ENCODE results near the gene FAM131C.
"Not testable (repeated sequence)": the region's sequence is repeated elsewhere in the genome, so short reads cannot be mapped to it uniquely, and the experiment has no call there.

FAM131C gene, protein sequence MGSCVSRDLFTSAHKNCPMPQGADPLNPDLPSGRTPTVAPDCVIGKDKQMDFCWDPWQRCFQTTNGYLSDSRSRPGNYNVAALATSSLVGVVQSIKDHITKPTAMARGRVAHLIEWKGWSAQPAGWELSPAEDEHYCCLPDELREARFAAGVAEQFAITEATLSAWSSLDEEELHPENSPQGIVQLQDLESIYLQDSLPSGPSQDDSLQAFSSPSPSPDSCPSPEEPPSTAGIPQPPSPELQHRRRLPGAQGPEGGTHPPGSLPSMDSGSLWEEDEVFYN

DNA sequence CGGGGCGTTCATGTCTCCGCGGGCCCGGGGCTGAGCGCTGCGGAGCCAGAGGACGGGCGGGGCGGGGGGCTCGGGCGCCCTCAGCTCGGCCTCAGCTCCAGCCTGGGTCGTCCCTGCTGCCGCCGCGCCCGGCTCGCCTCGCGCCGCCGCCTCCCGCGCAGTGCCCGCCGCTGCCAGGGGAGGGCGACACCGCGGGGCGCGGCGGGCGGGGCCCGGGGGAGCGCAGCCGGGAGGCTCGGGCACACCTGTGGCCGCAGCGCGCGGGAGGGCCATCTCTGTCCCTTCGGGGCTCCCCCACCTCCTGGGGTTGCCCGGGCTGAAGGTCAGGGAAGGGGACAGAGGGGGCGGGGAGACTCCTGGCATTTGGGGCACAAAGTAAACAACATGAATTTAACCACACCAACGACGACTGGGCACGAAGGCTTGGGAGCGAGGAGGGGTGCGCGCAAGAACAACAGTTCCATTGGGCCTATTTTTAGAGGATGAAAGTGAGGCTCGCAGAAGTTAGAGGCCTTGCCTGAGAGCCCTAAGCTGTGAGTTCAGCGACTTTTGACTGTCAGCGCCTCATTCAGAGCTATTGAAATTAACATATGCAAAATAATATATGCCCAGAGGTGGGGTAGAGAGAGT, at the start of gene FAM131C:
TSS of gene FAM131C (minus strand) at position 162 of the 630 bp plus-strand sequence. CDS start 209 bp downstream, outside the sequence.
- no peak for DNase-seq

DNA sequence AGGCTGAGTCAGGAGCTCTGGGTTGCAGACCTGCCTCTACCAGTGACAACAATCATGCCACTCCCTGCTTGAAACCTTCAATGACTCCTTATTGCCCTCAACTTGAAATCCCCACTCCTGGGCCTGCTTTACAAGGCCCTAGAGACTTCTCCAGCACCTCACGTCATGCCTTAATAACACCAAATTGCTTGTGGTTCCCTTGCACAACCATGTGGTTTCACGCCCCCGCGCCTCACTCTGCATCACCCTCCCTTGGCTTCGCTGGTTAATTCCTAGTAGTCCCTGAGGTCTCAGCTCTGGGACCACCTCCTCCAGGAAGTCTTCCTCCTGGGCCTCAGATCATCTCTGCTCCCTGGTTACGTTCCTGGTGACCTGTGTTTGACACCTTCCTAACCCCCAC, 49.5 kb upstream of the FAM131C start:
- DNase-seq = no peak

DNA sequence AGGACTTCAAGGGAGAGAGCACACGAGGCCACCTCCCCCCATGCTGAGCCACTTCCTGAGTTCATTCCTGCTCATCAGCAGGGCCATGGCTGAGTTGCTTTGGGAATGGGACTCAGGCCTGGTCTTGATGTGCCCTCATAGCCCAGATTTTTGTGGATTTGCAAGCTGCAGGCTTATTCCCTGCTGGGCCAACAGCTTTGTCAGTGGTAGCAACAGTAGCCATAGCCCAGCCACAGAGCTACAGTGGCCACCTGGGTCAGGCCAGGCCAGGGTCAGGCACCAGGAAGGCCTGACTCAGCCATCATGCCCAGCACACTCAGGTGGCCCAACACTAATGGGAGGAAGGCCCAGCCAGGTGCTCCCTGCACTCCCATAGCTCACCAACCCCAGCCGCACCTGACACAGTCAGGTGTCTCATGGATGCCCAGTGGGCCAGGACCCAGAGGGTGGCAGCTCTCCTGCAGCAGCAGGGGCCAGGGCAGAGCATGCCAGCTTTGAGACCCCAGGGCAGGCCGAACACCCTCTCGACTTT, 49.0 kb upstream of the FAM131C start:
- DNase-seq = no peak

DNA sequence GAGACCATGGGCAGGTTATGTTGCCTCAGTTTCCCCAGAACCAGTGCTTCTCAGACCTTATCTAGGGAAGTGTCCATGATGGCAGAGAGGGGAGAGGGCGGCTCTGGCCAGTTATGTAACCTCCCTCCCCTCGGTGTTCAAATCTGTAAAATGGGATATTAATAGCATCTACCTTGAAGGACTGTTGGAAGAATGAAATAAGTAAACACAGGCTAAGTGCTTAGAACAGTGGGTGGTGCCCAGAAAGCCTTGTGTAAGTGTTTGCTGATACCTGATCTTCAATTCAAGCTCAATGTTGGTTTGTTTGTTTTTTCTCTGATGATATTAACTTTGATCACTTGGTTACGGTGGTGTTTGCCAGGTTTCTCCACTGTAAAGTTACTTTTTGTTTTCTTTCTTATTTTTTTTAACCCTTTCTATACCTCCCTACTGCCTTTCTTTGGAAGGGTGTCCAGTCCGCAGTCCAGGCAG, 47.5 kb upstream of the FAM131C start:
- no peak for DNase-seq

DNA sequence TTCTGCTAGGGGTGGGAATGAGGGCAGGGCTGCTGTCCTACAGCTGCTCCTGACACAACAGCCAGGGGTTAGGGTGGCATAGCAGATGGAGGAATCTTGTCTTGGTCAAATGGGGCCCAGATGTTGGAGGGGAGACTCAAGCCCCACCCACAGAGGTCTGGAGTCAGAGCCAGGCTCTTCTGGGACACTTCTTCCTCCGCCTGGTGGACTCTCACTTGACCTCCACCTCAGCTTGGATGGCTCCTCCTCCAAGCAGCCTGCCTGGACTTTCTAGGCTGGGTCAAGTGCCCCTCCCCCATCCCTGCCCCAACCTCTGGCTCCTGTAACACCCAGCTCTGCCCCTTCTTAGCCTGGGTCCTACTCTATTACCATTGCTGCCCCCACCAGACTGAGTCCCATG, 47.0 kb upstream of the FAM131C start:
- no peak for DNase-seq

DNA sequence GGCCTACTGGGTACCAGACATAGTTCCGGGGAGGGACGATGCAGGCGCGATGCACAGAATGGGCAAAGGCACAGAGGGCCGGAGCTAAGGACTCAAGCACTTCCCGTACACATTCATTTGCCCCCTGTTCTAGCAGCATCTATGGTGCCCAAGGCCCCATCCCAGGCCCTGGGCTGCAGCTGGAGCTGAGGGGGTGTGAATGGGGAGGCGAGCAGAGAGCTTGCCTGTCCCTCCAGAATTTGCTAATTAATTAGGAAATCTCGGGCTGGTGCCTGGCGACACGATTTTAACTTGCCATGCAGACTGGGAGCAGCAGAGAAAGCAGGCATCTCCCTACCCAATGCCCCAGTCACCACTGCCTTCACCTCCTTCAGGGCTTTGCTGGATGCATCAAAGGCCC, 46.5 kb upstream of the FAM131C start:
- no peak for DNase-seq

DNA sequence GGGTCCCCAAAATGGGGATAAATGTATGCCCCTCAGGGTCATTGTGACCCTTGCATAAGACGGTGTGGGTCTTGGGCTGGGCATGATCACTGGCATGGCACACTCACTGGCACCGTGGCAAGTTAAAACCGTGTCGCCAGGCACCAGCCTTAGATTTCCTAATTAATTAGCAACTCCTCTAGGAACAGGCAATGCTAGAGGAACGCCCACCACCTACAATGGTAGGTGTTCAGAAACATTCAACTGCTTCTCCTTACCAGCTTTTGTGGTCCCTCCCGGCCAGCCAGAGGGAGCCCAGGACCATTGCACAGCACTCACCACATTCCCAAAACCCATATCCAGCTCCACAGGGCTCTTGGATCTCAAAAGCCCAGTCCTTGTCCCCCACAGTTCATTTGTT, 46.1 kb upstream of the FAM131C start:
- DNase-seq = no peak

DNA sequence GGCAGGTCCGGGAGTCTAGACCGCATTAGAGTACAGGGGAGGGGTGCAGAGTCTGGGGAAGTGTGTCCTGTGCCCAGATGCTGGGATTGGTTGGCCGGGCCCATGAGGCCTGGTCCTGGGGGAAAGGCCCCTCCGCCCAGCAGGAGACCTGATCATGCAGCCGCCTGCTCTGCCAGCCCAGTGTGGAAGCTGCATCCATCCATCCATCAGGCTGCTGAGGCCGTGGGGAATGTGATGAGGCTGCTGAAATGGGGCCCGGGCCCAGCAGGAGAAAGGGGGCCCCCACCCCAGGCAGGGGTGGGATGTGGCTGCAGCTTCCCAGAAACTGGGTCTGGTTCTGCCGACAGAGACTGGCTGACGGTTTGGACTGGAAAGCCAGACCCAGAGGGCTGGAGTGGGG, 45.3 kb upstream of the FAM131C start:
- no peak for DNase-seq

DNA sequence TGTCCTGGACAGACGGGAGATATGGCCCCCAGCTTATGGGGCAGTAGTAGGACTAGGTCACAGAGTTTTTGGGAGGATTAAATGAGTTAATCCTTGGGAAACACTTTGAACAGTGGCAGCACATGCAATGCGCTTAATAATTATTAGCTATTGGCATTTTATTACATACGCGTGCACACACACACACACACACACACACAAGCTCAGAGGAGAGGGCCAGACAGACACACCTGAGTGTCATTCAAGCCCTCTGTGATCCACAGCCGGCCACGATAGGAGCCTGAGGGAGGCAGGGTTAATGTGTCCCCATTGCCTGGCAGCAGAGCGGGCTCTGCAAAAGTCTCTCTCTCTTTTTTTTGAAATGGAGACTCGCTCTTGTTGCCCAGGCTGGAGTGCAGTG, 44.5 kb upstream of the FAM131C start:
- no peak for DNase-seq

DNA sequence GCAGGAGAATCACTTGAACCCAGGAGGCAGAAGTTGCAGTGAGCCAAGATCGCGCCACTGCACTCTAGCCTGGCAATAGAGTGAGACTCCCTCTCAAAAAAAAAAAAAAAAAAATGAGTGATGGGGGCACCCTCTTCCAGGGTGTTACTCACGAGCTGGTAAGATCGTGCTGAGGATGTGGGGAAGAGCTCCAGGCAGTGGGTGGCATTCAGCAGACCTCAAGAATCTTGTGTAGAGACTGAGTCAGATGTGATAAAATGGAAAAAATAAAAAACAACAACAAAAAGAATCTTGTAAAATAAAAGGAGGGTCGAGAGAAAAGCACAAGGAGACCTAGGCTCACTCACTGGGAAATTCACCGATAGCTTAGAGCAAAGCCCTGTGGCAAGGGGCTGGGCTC, 43.9 kb upstream of the FAM131C start:
- no peak for DNase-seq

DNA sequence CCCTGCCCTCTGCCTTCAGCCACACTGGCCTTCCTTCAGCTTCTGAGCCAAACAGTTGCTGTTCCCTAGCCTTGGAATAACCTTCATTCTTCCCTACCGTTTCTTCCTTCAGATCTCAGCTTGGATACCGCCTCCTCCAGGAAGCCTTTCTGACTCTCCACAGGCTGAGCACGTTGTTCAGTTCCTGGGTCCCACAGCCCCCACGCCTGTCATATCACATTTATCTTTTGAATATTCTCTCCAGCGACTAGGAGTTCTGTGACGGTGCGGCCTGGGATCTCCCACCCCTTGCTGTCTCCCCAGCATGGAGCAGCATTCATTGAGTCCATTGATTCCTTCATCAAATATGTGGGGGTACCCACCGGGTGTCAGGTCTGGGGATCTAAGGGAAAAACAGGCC, 43.2 kb upstream of the FAM131C start:
- DNase-seq = no peak

DNA sequence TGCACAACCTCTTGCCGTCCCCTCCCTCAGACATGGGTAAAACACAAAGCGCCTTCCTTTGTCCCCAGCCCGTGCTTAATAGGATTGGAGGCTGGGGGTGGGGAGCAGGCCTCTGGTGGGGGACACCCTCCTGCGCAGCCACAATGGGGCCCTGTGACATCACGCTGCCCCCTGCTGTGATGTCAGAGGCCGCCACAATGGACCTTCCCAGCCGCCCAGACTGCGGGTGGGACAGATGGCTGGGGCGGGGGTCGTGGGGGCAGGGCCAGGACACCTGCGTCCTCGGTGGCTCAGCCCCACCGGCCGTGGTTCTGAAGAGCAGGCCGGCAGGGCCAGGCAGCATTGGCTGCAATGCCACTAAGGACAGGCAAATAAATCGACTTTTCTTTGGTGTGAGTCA, 42.6 kb upstream of the FAM131C start:
- DNase-seq = no peak

DNA sequence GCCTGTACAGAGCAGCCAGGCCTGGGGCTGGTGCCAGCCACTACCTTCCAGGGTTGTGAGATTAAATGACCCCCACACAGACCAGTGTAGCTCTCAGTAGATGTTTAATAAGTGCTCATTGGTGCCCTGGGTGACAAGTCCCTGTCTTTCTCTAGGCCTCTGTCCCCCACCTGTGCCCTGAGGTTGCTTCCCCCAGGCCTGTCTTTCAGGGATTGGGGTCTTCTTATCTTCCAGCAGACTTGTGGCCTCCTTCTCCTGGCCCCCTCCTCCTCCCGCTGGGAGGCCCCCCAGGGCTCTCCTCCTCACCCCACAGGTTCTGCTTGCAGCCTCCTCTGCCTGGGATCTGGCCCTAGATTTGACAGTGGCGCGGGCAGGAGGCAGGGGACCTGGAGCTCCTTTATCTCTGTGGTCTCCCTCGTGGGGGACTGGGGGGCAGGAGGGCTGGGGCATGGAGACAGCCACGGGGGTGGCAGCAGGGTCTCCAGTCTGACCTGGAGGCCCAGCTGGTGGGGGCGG, 42.1 kb upstream of the FAM131C start:
- no peak for DNase-seq

DNA sequence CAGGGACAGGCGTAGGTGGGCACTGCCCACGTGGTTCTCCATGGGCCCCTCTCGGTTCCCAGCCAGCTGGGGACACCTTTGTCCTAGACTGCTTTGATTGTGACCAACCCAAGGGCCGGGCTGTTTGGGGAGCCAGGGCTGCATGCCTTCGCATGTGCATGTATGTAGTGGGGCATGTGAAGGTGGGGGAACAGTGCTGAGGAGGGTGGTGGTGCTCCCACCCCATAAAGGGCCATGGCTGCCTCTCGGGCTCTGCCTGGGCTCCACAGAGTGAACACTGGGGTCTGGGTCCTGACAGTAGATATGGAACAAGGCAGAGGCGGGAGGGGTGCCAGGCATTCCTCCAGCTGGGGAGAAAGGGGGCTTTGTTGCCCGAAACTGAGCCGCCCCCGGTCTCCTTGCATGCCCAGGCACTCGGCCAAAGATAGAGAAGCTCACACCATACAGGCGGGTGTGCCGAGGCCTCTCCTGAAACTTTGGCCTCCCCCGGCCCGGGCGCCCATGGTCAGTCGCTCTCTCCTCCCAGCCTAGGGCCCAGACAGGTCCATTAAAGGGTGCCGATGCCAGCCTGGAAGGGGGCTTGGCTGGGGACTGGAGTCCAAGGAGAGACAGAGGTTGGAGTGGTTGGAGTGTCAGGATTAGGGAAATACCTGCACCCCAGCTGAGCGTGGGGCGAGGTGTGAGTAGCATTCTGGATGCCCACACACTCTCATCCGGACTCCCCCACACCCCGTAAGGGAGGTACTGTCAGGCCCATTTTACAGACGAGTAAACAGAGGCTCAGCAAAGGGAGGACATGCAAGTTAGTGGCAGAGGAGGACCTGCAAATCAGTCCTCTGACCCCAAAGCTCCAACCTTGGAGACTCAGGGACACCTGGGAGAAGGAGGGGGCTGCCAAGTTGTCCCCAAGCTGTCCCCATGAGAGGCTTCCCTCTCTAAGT, 41.3 kb upstream of the FAM131C start:
- DNase-seq = no peak

DNA sequence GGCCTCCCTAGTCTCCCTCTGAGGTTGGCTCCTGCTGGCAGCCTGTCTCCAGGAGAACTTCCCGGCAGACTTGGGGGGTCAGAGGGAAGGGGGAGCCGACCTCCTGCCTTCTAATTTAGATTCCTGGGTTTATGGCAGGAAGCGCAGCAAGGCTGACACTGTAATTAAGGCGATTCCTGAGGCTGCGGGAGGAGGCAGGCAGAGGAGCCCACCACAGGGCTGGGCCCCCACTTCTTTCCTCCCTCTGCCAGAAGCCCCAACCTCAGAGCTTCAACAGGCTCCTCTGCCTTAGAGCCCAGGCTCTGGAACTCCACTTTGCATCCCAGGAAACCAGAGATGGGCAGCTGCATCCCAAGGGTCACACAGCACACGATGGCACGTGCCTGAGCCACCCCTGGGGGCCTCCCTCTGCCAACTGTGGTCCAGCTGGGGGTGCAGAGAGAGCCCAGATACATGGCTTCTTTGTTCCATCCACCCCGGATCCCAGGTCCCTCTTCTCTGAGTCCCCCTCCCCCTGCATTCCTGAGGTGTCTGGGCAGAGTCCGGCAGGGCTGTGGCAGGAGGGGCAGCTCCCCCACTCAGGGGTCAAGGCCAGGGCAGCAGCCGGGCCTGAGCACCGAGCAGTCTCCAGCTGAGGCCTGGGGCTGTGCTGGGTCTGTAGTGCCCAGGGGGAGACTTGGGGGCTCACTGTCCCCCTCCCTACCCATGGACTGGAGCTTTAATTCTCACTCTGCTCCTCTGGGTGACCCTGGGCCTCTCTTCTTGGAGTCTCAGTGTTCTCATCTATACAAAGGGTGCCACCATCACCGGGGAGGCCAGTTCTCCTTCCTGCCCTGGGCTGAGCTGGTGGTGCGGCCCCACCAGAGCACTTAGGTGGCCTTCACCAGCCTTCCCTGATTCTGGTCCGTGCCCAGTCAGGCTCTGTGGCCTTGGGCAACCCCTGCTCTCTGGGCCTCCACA, 39.4 kb upstream of the FAM131C start:
- no peak for DNase-seq

DNA sequence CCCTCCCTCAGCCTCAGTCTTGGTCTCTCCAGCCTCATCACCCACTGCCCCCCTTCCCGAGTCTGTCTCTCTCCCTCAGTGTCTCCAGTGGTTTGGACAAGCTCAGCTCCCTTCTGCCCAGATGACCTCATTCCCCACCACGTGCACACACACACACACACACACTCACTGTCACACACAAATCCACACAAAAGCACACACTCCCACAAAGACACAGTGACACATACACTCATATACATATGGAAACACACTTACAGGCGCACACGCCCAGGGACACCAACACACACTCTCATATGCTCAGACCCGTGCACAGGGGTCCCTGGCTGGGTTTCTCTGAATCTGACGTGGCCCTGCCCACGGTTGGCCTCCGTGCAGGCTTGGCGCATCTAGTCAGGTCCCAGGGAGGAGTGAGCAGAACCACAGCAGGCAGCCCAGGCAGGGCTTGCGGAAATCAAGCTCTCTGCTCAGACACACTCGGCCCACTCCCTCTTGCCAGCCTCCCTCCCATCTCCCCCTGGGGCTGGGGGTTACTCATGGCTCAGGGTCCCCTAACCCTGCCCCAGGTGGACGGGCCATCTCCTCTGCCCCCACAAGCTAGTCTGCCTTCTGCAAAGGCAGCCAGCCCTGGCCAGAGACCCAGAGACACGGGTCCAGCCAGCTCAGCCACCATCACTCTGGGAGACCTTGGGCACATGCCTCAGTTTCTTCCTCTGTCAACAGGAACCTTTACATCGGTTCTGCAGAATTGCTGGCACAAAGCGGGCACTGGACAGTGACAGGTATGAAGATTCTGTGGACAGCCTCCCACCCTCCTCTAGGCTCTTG, 38.5 kb upstream of the FAM131C start:
- DNase-seq = no peak

DNA sequence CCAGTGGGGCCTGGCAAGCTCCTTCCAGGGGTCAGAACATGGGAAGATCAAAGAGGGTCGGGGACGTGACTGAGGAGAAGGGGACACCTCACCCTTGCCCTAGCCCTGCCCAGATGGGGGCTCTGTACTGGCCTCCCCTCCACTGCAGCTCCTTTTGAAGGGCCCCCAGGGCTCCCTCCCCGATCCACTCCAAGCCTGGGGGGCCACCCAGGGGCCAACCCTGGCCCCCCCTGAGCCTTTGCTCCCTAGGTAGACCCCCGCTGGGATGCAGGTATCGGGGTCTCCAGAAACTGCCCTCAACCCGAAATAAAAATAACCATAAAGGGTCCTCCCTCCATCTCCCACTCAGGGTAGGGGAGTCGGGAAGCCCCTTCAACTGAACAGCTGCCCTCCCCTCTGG, 37.4 kb upstream of the FAM131C start:
- DNase-seq = no peak

DNA sequence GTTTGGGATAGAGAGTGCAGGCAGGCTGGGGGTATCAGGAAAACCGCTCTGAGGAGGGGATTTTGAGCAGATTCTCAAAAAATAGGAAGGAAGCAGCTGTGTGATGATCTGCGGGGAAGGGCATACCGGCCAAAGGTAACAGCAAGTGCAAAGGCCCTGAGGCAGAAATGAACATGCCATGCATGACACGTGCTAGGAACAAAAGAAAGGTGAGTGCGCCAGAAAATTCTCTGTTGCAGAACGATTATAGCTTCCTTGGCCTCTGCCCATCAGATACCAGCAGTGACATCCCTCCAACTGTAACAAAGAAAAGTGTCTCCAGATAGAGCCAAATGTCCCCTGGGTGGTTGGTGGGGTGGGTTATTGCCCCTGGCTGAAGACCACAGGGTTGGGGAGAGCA, 37.0 kb upstream of the FAM131C start:
- no peak for DNase-seq

DNA sequence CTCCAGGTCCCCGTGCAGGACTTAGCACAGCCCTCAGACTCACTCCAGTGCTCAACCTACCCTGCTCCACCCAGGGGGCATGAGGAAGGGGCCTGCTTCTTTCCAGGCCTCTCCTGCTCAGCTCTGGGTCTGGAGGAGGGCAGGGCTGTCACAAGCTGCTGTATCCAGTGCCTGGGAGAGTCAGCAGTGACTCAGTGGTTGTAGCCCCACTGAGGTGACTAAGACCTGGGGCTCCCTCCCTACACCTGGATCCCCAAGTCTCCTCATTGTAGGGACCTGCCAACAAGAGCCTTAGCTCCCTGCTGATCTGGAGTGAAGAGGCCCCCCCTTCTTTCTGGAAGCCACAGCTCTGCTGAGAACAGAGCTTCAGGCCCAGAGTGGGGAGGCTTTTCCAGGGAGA, 36.1 kb upstream of the FAM131C start:
- DNase-seq = no peak

DNA sequence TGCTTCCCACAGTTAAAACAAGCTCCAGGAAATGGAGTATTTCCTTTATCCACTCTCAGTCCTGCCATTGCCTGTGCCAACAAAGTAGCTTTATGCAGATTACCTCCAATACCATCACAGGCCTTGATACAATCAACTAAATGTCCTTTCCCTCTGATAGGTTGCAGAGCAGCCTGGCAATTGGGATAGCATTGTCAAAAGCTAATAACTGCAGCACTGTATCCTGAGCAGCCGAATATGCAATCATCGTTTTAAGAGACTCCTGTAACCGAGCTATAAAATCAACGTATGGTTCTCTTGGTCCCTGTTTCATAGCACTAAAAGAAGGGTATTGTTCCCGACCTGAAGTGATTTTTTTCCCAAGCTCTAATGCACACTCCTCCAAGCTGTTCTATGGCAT, 33.6 kb upstream of the FAM131C start:
- DNase-seq = not testable (repeated sequence)

DNA sequence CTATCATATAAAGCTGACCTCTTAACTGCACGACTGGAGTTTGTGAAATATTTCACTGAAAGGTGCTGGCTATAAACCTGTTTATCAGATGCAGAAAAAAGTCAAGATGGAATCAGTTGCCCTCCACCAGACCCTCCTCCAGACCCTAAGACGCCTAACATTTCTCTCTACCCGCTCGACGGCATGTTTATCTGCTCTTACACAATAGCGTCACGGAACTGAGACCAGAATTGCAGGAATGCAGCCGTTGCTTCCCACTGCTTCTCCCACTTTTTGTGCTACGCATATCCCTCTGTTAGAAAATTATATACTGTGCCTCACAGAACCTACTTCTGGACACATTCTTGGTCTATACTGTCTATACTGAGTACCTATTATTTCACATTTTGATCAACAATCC, 28.2 kb upstream of the FAM131C start:
- DNase-seq = no peak

All from NCI-H1417 treated with DMSO at 0.1 percent for 48 hours (cell line).